Heart right ventricle (tissue), 16 donors: ENCODE measurements around the gene LAD1. TPM values are rescaled to one million over a fixed set of nuclear protein-coding genes. Genes with fewer than 3 reads are reported as not detected.
A peak's percentile ranks its signal among the peaks of the same experiment; 100 is the strongest.

Experiments used
- ATAC-seq, 8 donors: fragments of 200-7000 bp; cut with Tn5 transposase; one replicate each; pipeline ENCODE4 v1.9.1; 2020; ENCODE audit warnings: mild to moderate bottlenecking in 8 of 8, moderate library complexity in 8 of 8, moderate number of reproducible peaks in 1 of 8
- DNase-seq, 2 donors: peaks; one replicate each; pipeline ENCODE4 v3.0.0-alpha.2; 2020
- H3K27ac ChIP-seq, 10 donors: fragments of 200-600 bp; sonication (generic) in 2 of 10; one replicate each; pipeline versions ENCODE4 v1.5.0 to v1.8.0; 2020 to 2022; ENCODE audit warnings: mild to moderate bottlenecking in 3 of 10
- H3K27me3 ChIP-seq, 7 donors: fragments of 200-600 bp; one replicate each; pipeline ENCODE4 v1.8.0; 2021 to 2022; ENCODE audit warnings: mild to moderate bottlenecking in 2 of 7
- H3K36me3 ChIP-seq, 9 donors: fragments of 200-600 bp; sonication (generic) in 1 of 9; one replicate each; pipeline versions ENCODE4 v1.5.0 to v1.8.0; 2020 to 2022; ENCODE audit warnings: mild to moderate bottlenecking in 2 of 9
- H3K4me1 ChIP-seq, 9 donors: fragments of 200-600 bp; sonication (generic) in 1 of 9; one replicate each; pipeline versions ENCODE4 v1.5.0 to v1.8.0; 2020 to 2022; ENCODE audit warnings: mild to moderate bottlenecking in 4 of 9
- H3K4me3 ChIP-seq, 10 donors: fragments of 200-600 bp; sonication (generic) in 2 of 10; one replicate each; pipeline versions ENCODE4 v1.5.0 to v1.8.0; 2020 to 2022; ENCODE audit warnings: mild to moderate bottlenecking in 7 of 10, moderate library complexity in 2 of 10
- H3K9me3 ChIP-seq, 11 donors: fragments of 200-600 bp in 10 of 11; sonication (generic) in 2 of 11; one replicate each; pipeline versions ENCODE4 v1.5.0 to v1.8.0; 2013 to 2022; ENCODE audit warnings: mild to moderate bottlenecking in 2 of 11, control low read depth in 1 of 11, moderate library complexity in 1 of 11
- WGBS, 2 donors: extraction: QIAGEN DNeasy Blood & Tissue Kit; methylation state at CpG; one replicate each; pipeline ENCODE4 v1.1.7; 2013; ENCODE audit warnings: inconsistent platforms in 1 of 2; 5-methylcytosine and 5-hydroxymethylcytosine counted together
- intact Hi-C, 10 donors: fragments of 100-400 bp; cut with DNase I; formaldehyde crosslinking; loops; one replicate each; pipeline versions ENCODE4 v1.11.1 to v1.14.2; 2022
- polyA plus RNA-seq, 2 donors: library from polyadenylated mRNA; stranded (reverse); fragments of 200-250 nt; gene quantifications; one replicate each; pipeline ENCODE4 v1.2.3, GENCODE V29; 2013
- total RNA-seq, 10 donors: library from RNA; stranded (reverse); fragmentation: NEBNext Ultra II Directional in 3 of 10; extraction: Animal tissue kit (Norgen Biotek cat#: 25700) in 3 of 10; gene quantifications; one replicate each; pipeline versions ENCODE4 v1.2.1 to v1.2.4, GENCODE V29; 2021 to 2023
- TF ChIP-seq, protein P1 (sequence below), 9 donors: fragments of 200-600 bp; sonication (generic) in 2 of 9; IDR thresholded peaks; one replicate each; pipeline versions ENCODE4 v1.5.0 to v1.8.0; 2021 to 2022; ENCODE audit warnings: antibody characterized with exemption in 9 of 9, mild to moderate bottlenecking in 5 of 9, moderate library complexity in 1 of 9
- donor health status: Arrhythmogenic right ventricular cardiomyopathy.
- donor health status: ischemic (EF 13 %, LVEDD 7.1; RV severe dilation, severe dysfunction).
- donor health status: healthy with polysubstance abuse.
- donor health status: DM: no; HTN: yes; CAD: no.
- donor health status: DM: no; HTN: no; CAD: no.
- donor health status: ischemic (EF 25% LVEDD 6.9; RV normal size, moderate dysfunction).
- donor health status: ischemic (EF 25% LVEDD 5.7; RV mildly dilated, moderate dysfunction).
- donor health status: healthy.
- donor health status: DM: yes; HTN: yes; CAD: no.
- donor health status: Ischemic cardiomyopathy.
- donor health status: ischemic (EF 35%, LVEDD 5.7; RV mildly dilated, moderate dysfunction).
- donor health status: nonischemic (EF 11% LVEDD 7.7; RV severe dilation, severe dysfunction).
- donor health status: DM: yes; HTN: yes; CAD: no.
- donor health status: PGD.
- donor health status: ischemic (EF 29% LVEDD 5.4; RV normal size, mild dysfunction).
- donor health status: nonischemic (EF 23%, LVEDD 6.1; RV moderate dilation, normal function).

LAD1 gene
- total and polyA plus RNA-seq, 12 donors = 0.85 to 42.2 (median 2.9) TPM

DNA sequence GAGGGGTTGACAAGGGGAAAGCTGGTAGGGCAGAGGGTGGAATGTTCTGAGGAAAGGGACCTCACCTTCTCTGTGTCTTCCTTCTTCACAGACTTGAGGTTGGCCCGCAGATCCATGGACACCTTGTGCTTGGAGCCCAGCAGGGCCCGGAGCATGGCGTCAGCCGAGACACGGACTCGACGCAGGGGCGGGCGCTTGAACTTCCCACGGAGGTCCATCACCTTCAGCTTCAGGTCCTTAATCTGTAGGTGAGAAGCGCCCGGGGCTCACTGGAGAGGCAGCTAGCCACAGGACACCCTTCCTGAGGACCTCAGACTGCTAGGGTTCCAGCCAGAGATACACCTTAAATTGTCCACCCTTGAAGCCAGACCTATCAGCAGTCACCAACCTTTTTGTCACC, 12.2 kb upstream of the LAD1 start:
- Histone ChIP-seq H3K27me3 (no peaks in the 10 kb centered on the region), H3K4me1 (peaks cover 0 to 16% (median 3%) of the 10 kb centered on the region in 9 donors), H3K9me3 (peaks cover 0 to 4% (median 0%) of the 10 kb centered on the region in 11 donors), H3K27ac (no peak overlapping the region), H3K4me3 (no peak overlapping the region), H3K36me3 (no peaks in the 10 kb centered on the region)
- DNase-seq (no peak), ATAC-seq (no peak)
- TF ChIP-seq, protein P1, sequence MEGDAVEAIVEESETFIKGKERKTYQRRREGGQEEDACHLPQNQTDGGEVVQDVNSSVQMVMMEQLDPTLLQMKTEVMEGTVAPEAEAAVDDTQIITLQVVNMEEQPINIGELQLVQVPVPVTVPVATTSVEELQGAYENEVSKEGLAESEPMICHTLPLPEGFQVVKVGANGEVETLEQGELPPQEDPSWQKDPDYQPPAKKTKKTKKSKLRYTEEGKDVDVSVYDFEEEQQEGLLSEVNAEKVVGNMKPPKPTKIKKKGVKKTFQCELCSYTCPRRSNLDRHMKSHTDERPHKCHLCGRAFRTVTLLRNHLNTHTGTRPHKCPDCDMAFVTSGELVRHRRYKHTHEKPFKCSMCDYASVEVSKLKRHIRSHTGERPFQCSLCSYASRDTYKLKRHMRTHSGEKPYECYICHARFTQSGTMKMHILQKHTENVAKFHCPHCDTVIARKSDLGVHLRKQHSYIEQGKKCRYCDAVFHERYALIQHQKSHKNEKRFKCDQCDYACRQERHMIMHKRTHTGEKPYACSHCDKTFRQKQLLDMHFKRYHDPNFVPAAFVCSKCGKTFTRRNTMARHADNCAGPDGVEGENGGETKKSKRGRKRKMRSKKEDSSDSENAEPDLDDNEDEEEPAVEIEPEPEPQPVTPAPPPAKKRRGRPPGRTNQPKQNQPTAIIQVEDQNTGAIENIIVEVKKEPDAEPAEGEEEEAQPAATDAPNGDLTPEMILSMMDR (IDR thresholded peaks at IDR 0.05) = no peak
- WGBS, 2 donors = 95% methylated on average over 12 of the region's 12 CpGs
- intact Hi-C loops = no loop called here

DNA sequence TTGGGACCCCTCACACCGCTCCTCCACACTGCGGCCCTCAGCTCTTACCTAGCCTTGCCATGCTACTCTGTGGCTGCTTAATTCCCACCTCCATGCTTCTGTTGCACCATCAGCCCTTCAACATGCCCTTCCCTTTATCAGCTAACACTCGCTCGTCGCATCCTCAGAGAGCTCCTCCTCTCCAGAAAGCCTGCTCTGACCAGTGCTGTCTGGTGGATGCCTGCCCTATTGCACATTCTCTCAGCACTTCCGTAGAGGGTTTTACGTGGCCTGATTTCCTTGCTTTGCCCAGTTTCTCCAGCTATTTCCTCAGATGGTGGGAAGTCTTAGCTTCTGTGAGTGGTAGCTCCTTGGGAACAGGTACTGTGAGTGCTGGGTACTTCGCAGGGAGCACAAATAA, 10.3 kb upstream of the LAD1 start:
- intact Hi-C loops = loop anchor here in 9 of 10 donors (2.0 to 10.0 kb wide), 8 partner anchors 55 to 157 kb away; no protein-coding TSS in a partner anchor
- H3K4me1 ChIP-seq = peaks cover 0 to 23% (median 3%) of the 10 kb centered on the region in 9 donors
- TF ChIP-seq, protein P1 (IDR thresholded peaks at IDR 0.05) = no peak
- ATAC-seq (no peak), DNase-seq (no peak)
- H3K27ac ChIP-seq = no peak overlapping the region
- 65 to 66% methylated on average over 8 of the region's 8 CpGs for WGBS, 2 donors
- H3K36me3 ChIP-seq = no peaks in the 10 kb centered on the region
- no peaks in the 10 kb centered on the region for H3K9me3 ChIP-seq
- H3K27me3 ChIP-seq = no peaks in the 10 kb centered on the region
- H3K4me3 ChIP-seq = no peak overlapping the region

DNA sequence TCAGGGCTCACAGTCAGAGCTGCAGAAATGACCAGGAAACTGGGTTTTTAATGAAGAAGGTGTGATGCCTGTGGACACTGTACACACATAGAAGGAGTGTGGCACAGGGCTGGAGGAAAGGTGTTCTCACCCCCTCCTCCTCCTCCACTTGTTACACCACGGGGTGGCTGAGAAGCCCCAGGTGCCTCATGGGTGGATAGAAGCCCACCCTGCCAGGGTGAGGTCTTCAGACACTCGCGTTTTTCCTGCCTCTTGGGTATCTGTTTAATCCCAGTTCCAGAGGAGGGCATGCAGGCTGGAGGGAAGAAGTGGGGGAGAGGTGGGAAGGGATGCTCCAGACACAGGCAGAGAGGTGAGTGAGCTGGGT, 9.7 kb upstream of the LAD1 start:
- no peak overlapping the region for H3K4me3 ChIP-seq
- no peaks in the 10 kb centered on the region for H3K27me3 ChIP-seq
- H3K9me3 ChIP-seq = no peaks in the 10 kb centered on the region
- H3K27ac ChIP-seq = no peak overlapping the region
- TF ChIP-seq, protein P1 (IDR thresholded peaks at IDR 0.05) = no peak
- WGBS, 2 donors = 53 to 55% methylated on average over 3 of the region's 3 CpGs
- H3K4me1 ChIP-seq = peaks cover 0 to 23% (median 3%) of the 10 kb centered on the region in 9 donors
- H3K36me3 ChIP-seq = no peaks in the 10 kb centered on the region
- ATAC-seq (no peak), DNase-seq (no peak)
- intact Hi-C loops = loop anchor here in 9 of 10 donors (2.0 to 10.0 kb wide), 8 partner anchors 54 to 157 kb away; no protein-coding TSS in a partner anchor

DNA sequence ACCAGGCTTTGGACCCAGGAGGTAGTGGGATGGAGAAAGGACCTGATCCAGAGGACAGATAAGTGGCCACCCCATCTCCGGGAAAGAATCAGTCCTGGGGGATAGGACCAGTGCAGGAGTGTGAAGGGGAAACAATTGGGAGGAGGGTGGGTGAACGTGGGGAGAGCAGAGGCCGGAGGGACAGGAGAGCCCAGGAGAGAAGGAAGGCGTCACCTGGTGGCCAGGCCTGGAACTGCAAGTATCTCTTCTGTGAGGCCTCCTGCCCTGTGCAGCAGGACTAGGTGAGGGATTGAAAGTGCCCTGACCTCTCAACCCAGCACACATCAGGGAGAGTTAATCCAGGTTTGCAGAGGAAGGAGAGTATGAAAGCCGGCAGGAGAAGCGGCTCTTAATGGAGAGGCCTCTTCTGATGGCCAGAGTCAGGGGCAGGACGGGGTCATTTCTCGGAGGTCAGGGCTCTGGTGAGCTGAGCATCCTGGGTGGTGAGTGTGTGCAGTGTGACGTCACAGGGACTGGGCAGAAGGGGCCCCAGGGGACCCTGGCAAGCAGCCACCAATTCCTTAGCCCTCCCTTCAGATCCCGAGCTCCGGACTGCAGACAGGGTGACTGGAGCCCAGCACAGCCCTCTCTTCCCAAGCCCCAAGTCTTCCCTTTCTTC, 9.2 kb upstream of the LAD1 start:
- no peaks in the 10 kb centered on the region for H3K36me3 ChIP-seq
- no peaks in the 10 kb centered on the region for H3K9me3 ChIP-seq
- ATAC-seq = peak; percentile 73 to 90 (median 86)
- no peak overlapping the region for H3K4me3 ChIP-seq
- WGBS, 2 donors = 26 to 29% methylated on average over 11 of the region's 11 CpGs
- TF ChIP-seq, protein P1 (IDR thresholded peaks at IDR 0.05) = peak; percentile 89 to 97 (median 94)
- no peaks in the 10 kb centered on the region for H3K27me3 ChIP-seq
- H3K27ac ChIP-seq = no peak overlapping the region
- peak; percentile 80 to 82 for DNase-seq
- intact Hi-C loops = loop anchor here in 9 of 10 donors (2.0 to 10.0 kb wide), 8 partner anchors 54 to 156 kb away; no protein-coding TSS in a partner anchor
- H3K4me1 ChIP-seq = peaks cover 0 to 23% (median 3%) of the 10 kb centered on the region in 9 donors
